ENCODE measurements around the gene ZFYVE16. TPM values are rescaled to one million over a fixed set of nuclear protein-coding genes. Genes with fewer than 3 reads are reported as not detected.

ZFYVE16 gene
- total and polyA plus RNA-seq, 2 of the 13 experiments (the other 11 are each of a cell fraction or from before 2014, with no cell fraction given), result 9.3 to 33.3 TPM

- H3K36me3 ChIP-seq (replicated peaks in 1 of 2; ENCODE audit: control insufficient read depth in 1 of 2, insufficient read depth in 2 of 2, low read length in 2 of 2), result peaks cover 1 to 19% of the 10 kb centered on the region in 2 experiments; a peak in 4 of 5 replicates
- ATAC-seq (peak; percentile 90), DNase-seq (ENCODE audit: low spot score) (peak; percentile 63), FAIRE-seq (no peak)
- peaks cover 4% of the 10 kb centered on the region; the same call in 1 of the 2 replicates for H3K9me3 ChIP-seq (ENCODE audit: low read length)
- H3K4me3 ChIP-seq (replicated peaks in 1 of 3; ENCODE audit: insufficient read depth in 1 of 3, low read depth in 2 of 3, low read length in 3 of 3), result no peak overlapping the region
- BruUV-seq (replicated peaks), result no TSS peak
- in situ Hi-C loops (cut with HindIII; ENCODE audit: extremely low pct_ligation_motif_present, low pct_unique_long_range_greater_than_20kb) (no loop called here), intact Hi-C loops (cut with micrococcal nuclease; ENCODE audit: unreplicated experiment) (loop anchor here (5.0 kb wide), 1 partner anchor 68 kb away; the partner anchor contains the start of gene ZFYVE16)
- ChIA-PET CTCF (ENCODE audit: low intra/inter-chr PET ratio, low total read pairs) (no interaction called here), POLR2A (no interaction called here)
- H2AFZ ChIP-seq (ENCODE audit: low read length), result no peak overlapping the region
- 67% methylated on average over 2 of the region's 2 CpGs for WGBS (ENCODE audit: low lambda C conversion rate)
- H3K27me3 ChIP-seq (ENCODE audit: control insufficient read depth in 1 of 2, insufficient read depth in 2 of 2, low read length in 2 of 2), result no peaks in the 10 kb centered on the region; a peak in 1 of 5 replicates
- H3K9ac ChIP-seq (ENCODE audit: insufficient read depth, low read depth, low read length), result no peak overlapping the region
- peak overlapping the region; percentile 45 for H3K27ac ChIP-seq (ENCODE audit: extremely low read length, insufficient read depth, low read length)
- peak overlapping the region; percentile 15; the same call in 1 of the 2 replicates for H3K4me2 ChIP-seq (ENCODE audit: low read depth, low read length)
- H4K20me1 ChIP-seq (ENCODE audit: insufficient read depth, low read length), result no peaks in the 10 kb centered on the region
- H3K4me1 ChIP-seq (ENCODE audit: insufficient read depth, low read length), result peaks cover 14% of the 10 kb centered on the region
- H3K79me2 ChIP-seq (ENCODE audit: insufficient read depth, low read length), result no peaks in the 10 kb centered on the region
- TF ChIP-seq NR2F2 (IDR thresholded peaks at IDR 0.05; ENCODE audit: borderline replicate concordance, low read depth) (peak; percentile 51; the same call in 1 of the 2 replicates), RARA (CRISPR knock-in tag; IDR thresholded peaks at IDR 0.05) (peak; percentile 33; the same call in 1 of the 2 replicates), TFAP4 (IDR thresholded peaks at IDR 0.05; ENCODE audit: borderline replicate concordance, low read depth) (no peak), SOX6 (IDR thresholded peaks at IDR 0.05) (no peak), SOX6 (CRISPR knock-in tag; IDR thresholded peaks at IDR 0.05) (peak; percentile 52; the same call in 1 of the 2 replicates), SP5 (CRISPR knock-in tag; IDR thresholded peaks at IDR 0.05; ENCODE audit: borderline replicate concordance, low read depth) (no peak), ZMYM4 (CRISPR knock-in tag; IDR thresholded peaks at IDR 0.05) (peak; percentile 91), GATAD1 (CRISPR knock-in tag; IDR thresholded peaks at IDR 0.05) (no peak), GPN1 (CRISPR knock-in tag; IDR thresholded peaks at IDR 0.05; ENCODE audit: borderline replicate concordance) (no peak), MTA3 (CRISPR knock-in tag; IDR thresholded peaks at IDR 0.05) (no peak), TEAD3 (CRISPR knock-in tag; optimal IDR thresholded peaks at IDR 0.05; ENCODE audit: borderline replicate concordance) (peak; percentile 33), ZNF253 (CRISPR knock-in tag; IDR thresholded peaks at IDR 0.05; ENCODE audit: borderline replicate concordance) (no peak), KDM2A (CRISPR knock-in tag; IDR thresholded peaks at IDR 0.05; ENCODE audit: borderline replicate concordance, low read depth) (no peak), ZBTB14 (CRISPR knock-in tag; IDR thresholded peaks at IDR 0.05) (no peak), ELF3 (CRISPR knock-in tag; IDR thresholded peaks at IDR 0.05) (no peak), FOXK1 (CRISPR knock-in tag; IDR thresholded peaks at IDR 0.05; ENCODE audit: borderline replicate concordance, low read depth) (no peak), TBX2 (CRISPR knock-in tag; IDR thresholded peaks at IDR 0.05; ENCODE audit: borderline replicate concordance) (peak; percentile 48; the same call in 1 of the 2 replicates), HOXA9 (CRISPR knock-in tag; IDR thresholded peaks at IDR 0.05; ENCODE audit: borderline replicate concordance) (no peak), FOSL1 (CRISPR knock-in tag; IDR thresholded peaks at IDR 0.05; ENCODE audit: borderline replicate concordance) (no peak), ZNF251 (CRISPR knock-in tag; IDR thresholded peaks at IDR 0.05) (no peak), SP2 (CRISPR knock-in tag; IDR thresholded peaks at IDR 0.05) (no peak), CENPT (CRISPR knock-in tag; IDR thresholded peaks at IDR 0.05; ENCODE audit: low read depth) (no peak), ZNF160 (CRISPR knock-in tag; IDR thresholded peaks at IDR 0.05) (0 out of 2 replicates have a peak, but pooled peaks have one; percentile 60), ZC3H4 (CRISPR knock-in tag; IDR thresholded peaks at IDR 0.05; ENCODE audit: borderline replicate concordance) (no peak), SNAPC2 (CRISPR knock-in tag; IDR thresholded peaks at IDR 0.05) (no peak), ZNF484 (CRISPR knock-in tag; IDR thresholded peaks at IDR 0.05; ENCODE audit: borderline replicate concordance, low read depth) (no peak)
Observed at GRCh38 chr5:80474929-80475328, 67.1 kb downstream of the ZFYVE16 start.
